Amniotic epithelial cell (primary cell): ENCODE measurements around the gene CCNYL1.
"Not testable (repeated sequence)": the region's sequence is repeated elsewhere in the genome, so short reads cannot be mapped to it uniquely, and the experiment has no call there.

ENCODE experiments used
- DNase-seq: peaks from one replicate; pipeline ENCODE4 v3.0.0-alpha.2; 2010; ENCODE audit warnings: low read depth

Gene CCNYL1

GRCh38 chr2:207697411-207697810 lies 14.0 kb upstream of the CCNYL1 start:
- DNase-seq: no peak

DNA sequence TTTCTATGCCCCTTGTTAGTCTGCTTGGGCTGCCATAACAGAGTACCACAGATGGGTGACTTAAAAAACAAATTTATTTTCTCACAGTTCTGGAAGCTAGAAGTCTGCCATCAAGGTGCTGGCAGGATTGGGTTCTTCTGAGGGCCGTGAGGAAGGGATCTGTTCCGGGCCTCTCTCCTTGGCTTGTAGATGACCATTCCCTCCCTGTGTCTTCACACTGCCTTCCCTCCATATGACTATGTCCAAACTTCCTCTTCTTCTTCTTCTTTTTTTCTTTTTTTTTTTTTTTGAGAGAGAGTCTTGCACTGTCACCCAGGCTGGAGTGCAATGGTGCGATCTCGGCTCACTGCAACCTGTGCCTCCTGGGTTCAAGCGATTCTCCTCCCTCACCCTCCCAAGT lies 13.1 kb upstream of the CCNYL1 start:
- no peak for DNase-seq

DNA sequence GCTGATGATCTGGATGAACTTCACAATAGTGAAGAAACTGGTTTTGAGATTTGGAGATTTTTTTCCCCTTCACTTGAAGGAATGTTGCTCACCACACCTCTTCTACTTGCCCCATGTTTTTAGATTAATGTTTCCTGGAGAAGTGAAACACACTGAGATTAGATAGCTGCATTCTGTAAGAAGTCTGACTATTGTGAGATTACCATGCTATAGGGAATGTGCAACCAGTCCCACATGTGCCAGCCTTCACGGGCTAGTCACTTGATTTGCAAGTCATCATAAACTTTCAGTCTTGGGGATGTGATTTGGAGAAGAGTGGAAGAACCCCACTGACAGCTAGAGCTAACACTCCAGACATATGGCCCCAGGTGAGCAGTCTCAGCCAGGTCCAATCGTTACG lies 7.4 kb upstream of the CCNYL1 start:
- DNase-seq: peak; percentile 55

DNA sequence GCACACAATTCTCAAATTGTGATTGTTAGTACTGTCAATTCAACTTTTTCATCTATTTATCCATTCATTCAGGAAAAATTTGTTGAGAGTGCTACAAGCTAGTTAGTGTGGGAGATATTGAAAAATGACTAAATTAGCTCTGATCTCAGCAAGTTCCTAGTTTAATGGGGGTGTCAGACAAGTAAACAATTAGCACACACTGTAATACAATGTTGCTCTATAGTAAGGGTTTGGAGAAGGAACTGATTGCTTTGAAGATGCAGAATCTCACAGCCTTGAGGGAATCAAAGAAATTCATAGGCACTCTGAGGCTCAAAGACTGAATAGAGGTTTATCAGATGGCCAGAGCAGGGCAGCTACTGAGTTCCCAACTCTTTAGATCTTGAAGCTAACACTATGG lies 6.8 kb upstream of the CCNYL1 start:
- DNase-seq: no peak

DNA sequence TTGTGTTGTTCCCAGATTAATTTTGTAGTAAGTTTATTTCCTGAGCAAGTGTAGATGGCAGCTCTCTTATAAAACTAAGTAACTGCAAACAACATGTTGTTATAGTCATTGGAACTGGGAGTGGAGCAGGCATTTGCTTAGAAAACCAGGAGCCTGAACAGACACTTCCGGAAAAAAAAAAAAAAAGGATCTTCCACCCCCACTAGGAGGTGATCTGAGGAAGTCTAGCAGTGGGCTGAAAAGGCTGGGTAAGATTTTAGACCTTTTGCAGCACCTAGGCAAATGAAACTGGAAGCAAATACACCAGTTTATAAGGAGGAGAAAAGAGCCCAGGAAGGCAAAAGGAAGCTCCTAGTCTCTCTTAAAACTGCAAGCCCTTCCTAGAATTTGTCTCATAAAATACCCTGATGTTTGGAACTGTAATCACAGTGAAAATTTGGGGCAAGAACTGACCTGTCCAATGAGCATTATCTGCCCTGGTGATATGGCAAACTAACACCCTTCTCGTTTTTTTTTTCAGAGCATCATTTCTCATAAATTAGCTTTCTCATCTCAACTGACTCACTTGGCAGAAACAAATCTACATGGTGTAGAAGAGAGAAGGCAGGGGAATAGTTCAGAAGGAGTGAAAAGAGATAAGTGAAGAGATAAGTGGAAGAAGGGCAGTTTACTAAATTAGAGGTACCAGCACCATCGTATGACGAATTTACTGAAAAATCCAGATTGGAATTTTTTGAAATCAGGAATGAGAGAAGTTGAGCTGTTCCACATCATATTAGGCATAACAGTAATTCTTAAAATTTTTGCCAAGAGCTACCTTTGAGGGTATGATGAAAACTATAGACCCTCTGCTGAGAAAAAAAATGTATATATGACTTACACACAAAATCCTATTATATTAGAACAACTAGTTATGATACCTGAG lies 4.2 kb upstream of the CCNYL1 start:
- DNase-seq: peak; percentile 50

DNA sequence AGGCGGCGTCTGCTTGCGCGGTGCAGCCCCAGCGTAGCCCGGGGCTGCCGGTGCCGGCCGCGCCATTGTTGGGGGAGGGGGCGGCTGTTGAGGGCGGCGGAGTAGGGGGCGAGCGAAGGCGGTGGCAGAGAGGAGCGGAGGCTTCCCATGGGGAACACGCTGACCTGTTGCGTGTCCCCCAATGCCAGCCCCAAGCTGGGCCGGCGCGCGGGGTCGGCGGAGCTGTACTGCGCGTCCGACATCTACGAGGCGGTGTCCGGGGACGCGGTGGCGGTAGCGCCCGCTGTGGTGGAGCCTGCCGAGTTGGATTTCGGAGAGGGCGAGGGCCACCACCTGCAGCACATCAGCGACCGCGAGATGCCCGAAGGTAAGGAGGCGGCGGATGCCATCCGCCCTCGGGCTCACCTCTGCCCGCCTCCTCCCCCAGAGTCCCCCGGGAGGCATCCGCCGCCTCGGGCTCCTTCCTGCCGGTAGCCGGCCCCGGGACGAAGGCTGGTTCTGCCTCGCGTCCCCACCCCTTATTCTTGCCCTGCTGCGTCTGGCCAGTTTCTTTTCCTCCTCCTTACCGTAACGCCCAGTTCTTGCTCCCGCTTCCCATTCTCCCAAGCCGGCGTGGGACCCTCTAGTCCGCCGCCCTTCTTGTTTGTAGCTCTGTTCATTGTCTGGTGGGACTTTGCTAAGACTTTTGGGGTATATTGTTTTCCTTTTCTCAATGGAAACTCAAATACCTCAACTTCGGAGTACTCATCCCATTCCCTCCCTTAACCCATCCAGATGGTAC lies 500 bp downstream of the CCNYL1 start:
- no peak for DNase-seq

GRCh38 chr2:207716056-207716455 lies 4.6 kb downstream of the CCNYL1 start:
- no peak for DNase-seq

DNA sequence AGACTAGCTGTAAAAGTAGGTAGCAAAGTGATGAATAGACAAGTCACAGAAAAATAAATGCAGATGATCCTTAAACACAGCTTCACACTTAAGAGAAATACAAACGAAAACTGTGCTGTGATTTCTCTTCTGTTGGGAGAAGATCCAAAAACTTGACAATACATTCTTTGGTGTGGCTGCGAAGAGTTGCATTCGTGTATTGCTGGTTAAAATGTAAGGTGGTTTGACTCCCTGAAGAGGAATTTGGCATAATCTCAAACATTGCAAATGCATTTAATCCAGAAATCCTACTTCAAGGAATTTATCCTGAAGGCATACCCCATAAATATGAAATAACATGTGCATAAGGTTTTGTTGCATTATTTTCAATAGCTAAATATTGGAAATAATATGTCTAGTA lies 7.1 kb downstream of the CCNYL1 start:
- no peak for DNase-seq

- no peak for DNase-seq
Measured at GRCh38 chr2:207719008-207719407, 7.6 kb downstream of the CCNYL1 start.

DNA sequence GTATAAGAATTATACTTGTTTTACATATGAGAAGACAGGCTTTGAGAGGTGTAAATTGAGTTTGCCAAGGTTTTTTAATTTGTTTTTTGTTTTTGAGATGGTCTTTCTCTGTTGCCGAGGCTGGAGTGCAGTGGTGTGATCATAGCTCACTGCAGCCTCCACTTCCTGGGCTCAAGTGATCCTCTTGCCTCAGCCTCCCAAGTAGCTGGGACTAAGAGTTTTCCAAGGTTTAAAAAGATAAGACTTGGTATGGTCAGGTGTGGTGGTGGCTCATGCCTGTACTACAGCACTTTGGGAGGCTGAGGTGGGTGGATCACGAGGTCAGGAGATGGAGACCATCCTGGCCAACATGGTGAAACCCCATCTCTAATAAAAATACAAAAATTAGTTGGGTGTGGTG lies 8.2 kb downstream of the CCNYL1 start:
- DNase-seq: not testable (repeated sequence)

GRCh38 chr2:207720517-207721187 lies 9.2 kb downstream of the CCNYL1 start:
- DNase-seq: no peak

GRCh38 chr2:207722773-207723424 lies 11.5 kb downstream of the CCNYL1 start:
- no peak for DNase-seq

DNA sequence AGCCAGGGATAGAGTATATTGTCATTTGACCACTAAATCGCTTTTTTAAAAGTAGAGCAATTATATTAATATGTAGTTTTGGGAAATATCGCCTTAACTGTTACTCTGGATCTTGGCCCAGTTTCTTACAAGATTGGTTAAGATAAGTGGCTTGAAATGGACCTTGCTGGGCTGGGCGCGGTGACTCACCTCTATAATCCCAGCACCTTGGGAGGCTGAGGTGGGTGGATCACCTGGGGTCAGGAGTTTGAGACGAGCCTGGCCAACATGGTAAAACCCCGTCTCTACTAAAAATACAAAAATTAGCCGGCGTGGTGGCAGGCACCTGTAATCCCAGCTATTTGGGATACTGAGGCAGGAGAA lies 12.0 kb downstream of the CCNYL1 start:
- not testable (repeated sequence) for DNase-seq

DNA sequence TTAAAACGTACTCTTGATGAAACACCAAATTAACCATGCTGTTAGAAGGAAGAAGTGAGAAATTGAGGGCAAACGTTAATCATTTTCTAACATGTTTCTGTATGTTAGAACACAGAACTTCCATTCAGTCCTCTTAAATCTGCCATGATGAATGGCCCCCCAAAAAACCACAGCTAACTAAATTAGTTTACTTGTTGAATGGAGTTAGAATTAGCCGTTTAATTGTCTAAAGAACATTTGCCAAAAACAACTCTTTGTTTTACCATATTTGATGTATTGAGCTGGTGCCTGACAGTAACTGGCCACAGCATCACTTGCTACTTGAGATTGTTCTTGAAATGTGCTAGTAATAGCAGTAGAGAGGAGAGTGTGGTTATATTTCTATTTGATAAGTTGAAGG lies 12.7 kb downstream of the CCNYL1 start:
- DNase-seq: peak; percentile 66

DNA sequence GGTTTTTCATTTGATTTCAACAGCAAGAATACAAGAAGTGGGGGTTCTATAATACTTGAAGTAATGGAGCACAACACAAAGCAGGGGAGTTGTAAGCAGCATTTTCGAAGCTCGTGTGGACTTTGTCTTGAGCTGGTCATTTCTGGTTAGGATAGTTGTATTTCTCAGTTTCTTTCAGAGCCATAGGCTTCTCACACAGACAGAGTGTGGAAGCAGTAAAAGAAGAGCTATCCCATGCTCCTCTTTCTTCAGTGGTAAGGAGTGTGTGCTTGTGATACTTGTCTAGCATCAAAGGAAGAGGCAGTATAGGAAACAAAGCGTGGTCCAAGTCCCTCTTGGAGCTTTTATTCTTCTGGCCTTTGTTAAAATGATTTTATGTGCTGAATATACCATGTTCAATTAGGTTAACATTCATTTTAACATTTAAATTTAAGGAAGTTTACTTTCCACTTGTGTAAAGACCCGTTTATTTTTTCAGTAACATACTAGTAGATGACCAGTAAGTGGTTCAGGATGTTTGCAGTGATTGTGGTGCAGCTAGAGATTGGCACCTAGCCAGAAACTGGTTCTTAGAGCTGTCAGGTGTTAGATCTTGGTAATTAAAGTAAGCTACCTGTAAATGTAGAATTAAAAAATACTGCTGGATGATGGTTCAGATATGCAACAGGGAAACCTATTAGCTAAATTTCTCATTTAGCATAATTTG lies 14.6 kb downstream of the CCNYL1 start:
- no peak for DNase-seq

DNA sequence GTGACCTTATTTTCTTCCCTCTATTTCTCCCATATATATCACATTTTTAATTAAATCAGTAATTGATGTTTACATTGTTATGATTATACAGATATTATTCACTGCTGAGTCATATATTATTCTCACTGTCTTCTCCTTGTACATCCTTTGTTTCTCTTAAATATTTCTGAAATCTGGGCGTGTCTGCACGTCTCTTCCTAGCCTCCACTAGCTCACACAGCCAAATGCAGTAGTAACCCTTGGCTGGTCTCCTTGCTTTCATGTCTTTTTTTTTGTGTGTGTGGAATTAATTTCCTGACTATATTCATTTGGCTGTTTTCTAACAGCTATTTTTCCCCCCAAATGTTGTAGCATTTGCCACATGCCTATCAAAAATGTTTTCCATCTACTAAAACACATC lies 15.8 kb downstream of the CCNYL1 start:
- DNase-seq: no peak

GRCh38 chr2:207729465-207729998 lies 18.1 kb downstream of the CCNYL1 start:
- no peak for DNase-seq

DNA sequence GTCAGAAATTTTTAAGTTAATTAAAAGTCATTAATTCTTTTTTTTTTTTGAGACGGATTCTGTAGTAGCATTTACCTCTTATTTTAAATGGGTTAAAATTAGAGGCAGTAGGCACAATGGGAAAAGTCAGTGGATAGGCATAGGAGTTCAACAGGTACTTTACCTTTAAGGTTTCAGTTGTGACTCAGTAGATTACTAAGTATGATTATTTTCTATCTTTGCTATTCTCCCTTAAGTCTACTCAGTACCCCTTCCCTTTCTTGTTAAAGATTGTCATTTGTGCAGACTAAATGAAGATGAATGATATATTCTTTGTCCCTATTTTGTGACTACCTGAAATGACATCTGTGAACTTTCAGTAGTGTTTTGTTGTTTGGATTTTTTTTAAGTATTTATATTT lies 19.7 kb downstream of the CCNYL1 start:
- DNase-seq: no peak

DNA sequence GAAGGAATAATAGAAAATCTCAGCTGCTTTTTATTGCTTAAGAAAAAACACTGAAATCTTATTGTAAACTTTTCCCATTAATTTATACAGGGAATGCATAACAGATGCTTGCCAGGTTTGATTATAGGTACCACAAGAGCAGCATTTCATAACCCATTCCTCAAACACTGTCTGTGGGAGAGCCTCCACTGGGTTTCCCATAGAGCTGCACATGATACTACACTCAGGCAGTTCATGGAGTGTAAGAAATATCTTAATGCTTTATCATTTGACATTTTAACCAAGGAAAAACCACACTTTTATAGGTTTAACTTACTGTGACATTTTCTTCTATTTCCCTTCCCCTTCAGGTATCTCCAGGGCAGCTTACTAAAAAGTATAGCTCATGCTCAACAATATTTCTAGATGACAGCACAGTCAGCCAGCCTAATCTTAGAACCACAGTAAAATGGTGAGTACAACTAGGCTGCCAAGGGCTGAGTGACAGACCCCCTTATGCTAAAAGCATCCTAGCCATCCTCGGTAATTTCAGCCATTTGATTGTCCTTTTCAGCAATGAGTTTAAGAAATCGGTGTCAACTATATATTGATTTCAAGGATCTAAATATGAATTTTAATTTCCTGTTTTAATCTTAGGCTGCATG lies 22.3 kb downstream of the CCNYL1 start:
- no peak for DNase-seq

DNA sequence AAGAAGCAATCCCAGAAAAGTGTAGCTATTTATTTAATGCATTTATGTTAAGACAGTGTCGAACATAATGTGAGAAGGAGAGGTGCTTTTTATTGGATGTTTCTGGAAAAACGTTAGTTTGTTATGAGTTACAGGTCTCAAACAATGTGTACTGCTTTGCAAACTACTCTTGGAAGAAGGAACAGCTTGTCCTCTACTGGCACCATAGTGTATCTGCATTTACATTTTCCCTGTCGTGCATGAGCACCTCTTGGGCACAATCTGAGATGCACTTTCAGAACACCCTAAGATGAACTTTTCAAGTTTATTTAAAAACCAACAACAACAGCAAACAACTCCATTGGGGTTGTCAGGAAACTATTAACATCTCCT lies 22.8 kb downstream of the CCNYL1 start:
- DNase-seq: peak; percentile 64
